Stimulated activated CD4-positive, alpha-beta T cell treated with anti-CD3 and anti-CD28 coated beads, Interleukin-1b, Interleukin-23, amount 100 ng/mL, for 4 hours (primary cell): ENCODE results near the gene KLHL26.
A peak's percentile ranks its signal among the peaks of the same experiment; 100 is the strongest.
"Not testable (repeated sequence)": the region's sequence is repeated elsewhere in the genome, so short reads cannot be mapped to it uniquely, and the experiment has no call there.

ENCODE experiments used
- DNase-seq, 2 donors: peaks; one replicate each; pipeline ENCODE4 v3.0.0-alpha.2; 2020; ENCODE audit warnings: low read depth in 2 of 2

The KLHL26 gene

DNA sequence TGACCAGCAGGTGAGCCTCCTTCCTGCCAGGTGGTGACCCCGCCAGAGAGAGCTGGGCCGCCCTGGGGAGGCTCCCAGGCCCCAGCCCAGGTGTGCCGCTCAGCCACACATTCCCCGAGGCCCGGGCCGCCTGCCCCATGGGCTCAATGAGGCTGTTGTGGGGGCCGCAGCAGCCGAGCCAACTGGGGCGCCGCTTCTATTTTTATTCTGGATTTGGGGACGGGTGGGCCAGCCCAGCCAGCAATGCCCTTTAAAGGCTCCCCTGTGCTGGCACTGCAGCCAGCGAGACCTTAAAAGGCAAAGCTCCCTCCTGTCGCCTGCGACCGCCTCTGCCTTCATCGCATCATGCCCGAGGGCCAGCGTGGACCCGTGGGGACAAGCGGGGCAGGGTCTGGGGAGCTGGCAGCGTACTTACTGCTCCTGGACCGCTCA, 29.0 kb downstream of the KLHL26 start:
- DNase-seq, result no peak

DNA sequence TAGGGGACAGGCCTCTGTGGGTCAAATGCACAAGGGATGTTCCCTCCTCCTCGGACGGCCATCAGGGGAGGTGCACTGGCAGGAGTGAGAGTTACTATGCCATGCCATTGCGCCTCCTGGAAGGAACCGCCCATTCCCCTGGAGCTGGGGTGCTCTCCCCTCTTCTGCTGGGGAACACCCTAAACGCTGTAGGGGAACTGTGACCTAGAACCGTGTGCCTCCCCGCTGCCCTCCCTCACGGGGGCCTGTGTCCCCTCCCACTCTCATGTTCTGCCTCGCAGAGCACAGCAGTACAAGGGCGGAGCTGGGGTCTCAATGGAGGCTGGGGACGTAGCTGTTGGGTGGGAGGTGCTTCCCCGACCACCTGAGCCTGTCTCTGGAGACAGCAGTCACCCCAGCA, 29.5 kb downstream of the KLHL26 start:
- DNase-seq, result no peak

DNA sequence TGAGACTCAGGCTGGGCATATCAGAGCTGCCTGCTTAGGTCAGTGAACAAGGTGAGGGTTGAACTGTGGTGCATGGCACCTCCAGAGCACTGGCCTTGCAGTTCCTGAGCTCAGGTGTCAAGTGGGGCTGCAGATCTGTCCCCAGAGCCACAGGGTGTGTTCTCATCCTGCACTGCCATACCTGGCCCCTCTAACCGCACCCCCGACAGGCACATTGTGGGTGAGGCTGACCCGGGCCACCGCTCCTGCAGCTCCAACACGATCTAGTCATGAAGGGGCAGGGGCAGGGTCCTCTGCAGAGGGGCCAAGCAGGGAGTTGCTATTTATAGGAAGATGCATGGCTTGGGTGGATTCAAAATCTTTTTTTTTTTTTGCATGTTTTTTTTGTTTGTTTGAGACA, 30.0 kb downstream of the KLHL26 start:
- DNase-seq, result no peak

DNA sequence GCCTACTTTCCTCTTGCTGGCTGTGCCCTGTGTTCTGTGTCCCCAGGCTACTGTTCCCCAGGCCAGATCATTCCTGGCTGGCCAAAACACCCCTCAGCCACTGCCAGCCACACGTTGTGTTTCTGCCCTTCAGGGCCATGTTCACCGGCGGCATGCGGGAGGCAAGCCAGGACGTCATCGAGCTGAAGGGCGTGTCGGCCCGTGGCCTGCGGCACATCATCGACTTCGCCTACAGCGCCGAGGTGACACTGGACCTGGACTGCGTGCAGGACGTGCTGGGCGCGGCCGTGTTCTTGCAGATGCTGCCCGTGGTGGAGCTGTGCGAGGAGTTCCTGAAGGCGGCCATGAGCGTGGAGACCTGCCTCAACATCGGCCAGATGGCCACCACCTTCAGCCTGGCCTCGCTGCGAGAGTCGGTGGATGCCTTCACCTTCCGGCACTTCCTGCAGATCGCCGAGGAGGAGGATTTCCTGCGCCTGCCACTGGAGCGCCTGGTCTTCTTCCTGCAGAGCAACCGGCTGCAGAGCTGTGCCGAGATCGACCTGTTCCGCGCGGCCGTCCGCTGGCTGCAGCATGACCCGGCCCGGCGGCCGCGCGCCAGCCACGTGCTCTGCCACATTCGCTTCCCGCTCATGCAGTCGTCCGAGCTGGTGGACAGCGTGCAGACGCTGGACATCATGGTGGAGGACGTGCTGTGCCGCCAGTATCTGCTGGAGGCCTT, 30.9 kb downstream of the KLHL26 start:
- no peak for DNase-seq

DNA sequence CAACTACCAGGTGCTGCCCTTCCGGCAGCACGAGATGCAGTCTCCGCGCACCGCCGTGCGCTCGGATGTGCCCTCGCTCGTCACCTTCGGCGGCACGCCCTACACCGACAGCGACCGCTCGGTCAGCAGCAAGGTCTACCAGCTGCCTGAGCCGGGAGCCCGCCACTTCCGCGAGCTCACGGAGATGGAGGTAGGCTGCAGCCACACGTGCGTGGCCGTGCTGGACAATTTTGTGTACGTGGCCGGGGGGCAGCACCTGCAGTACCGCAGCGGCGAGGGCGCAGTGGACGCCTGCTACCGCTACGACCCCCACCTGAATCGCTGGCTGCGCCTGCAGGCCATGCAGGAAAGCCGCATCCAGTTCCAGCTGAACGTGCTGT, 31.4 kb downstream of the KLHL26 start:
- DNase-seq, result no peak

DNA sequence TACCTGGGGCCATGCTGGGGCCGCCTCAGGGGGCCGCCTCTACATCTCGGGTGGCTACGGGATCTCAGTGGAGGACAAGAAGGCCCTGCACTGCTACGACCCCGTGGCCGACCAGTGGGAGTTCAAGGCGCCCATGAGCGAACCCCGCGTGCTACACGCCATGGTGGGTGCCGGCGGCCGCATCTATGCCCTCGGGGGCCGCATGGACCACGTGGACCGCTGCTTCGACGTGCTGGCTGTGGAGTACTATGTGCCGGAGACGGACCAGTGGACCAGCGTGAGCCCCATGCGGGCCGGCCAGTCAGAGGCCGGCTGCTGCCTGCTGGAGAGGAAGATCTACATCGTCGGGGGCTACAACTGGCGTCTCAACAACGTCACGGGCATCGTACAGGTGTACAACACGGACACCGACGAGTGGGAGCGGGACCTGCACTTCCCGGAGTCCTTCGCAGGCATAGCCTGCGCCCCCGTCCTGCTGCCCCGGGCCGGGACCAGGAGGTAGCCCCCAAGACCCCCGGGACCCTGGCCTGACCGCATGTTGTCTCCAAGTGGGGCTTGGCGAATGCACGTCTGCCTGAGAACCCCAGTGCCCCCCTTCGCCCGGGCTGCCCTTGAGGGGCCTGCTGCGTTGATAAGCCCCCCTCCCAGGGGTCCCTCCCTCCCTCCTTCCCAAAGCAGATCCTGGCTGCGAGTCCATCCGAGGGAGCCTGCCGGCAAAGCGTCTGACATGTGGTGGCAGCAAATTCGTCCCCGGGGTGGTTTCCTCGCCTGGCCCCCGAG, 32.1 kb downstream of the KLHL26 start:
- no peak for DNase-seq

DNA sequence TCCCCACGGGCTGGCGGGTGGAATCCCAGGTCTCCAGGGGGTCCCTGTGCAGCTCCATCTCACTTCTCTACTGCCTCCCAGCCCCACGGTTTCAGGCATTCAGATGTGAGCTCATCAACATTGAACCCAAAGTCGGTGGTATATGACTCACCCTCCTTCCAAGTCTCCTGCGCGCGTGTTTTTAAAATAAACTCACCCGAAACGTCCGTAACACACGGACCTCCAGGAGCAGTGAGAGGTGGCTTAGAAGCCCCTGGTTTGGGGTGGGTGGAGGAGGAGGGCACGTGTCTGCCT, 32.6 kb downstream of the KLHL26 start:
- DNase-seq, result no peak

DNA sequence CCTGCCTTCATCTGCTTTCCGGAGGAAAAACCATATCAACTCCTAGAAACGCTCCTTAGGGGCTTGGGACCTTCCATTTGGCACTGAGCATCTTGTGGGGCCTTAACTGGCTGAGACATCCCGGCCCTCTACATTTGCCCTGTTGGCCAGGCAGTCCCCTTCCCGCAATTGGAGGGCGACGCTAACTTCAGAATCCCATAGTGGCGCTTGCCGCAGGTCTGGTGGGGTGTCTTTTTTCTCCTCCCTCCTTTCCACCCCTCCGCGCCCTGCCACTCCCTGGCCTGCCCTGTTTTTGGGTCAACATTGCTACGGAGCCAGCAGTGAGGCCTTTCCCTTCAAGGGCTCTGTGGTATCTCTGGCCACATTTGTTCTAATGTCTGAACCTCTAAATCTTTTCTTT, 33.1 kb downstream of the KLHL26 start:
- no peak for DNase-seq

DNA sequence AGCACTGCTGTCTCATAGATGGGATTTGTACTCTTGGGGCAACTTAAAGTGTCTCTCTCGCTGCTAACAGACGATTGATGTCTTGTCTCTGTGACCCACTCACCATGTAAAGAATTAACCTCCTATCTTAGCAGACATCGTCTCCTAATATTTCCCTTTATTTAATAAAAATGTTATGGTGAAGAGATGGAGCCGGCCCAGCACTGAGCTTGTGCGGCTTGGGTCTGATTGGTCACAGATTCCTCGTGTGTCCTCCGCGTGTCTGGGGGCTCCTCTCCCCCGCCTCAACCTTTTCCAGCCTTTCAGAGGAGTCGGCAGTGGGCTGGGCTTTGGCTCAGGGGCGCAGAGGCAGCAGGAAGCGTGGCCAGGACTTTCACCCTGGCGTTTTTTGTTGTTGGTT, 33.5 kb downstream of the KLHL26 start:
- DNase-seq, result no peak

DNA sequence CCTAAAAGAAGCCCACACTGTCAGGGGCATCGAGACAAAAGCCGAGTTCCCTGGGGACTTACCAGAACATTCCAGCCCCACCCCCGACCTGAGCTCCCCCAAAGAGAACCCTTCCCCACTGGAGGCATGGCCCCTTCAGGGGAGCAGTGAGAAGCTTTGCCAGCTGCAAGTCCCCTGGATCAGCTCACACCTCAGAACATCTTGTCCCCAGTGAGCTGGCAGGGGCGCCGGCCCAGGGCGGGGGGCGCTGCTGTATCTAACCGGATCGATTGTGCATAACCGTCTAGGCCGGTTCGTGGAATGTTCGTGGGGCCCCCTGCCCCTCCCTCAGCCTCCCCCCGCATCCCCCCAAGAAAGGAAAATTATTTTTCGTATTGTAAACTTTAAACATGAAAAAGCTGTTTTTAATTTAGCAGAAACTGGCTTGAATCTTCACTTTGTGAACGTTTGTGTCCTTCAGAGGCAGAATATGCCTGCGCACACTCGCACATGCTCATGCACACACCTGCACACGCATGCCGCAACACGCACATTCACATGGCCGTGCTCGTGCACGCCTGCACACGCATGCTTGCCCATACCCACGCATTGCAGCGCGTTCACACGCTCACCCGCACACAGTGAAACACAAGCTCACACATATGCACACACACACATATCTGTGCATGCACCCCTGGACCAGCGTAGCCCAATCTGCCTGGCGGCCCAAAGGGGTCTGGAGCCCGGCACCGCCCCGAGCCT, 34.6 kb downstream of the KLHL26 start:
- no peak for DNase-seq

DNA sequence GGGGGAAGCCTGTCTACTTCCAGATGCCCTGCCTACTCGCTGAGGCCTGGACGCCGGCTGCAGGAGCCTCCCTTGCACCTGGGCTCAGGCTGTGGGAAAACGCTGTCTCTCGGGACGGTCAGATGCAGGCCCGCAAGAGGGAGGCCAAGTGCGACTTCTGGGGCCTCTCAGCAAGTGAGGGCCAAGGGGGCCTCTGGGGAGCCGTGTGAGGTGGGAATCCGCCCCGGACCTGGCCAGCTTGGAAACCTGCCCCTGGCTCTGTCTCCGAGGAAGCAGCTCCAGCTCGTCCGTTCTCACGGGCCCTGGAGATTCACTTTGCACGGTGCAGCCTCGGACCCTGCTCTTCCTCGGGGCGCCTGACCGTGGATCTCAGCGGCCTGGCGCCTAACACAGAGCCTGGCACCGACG, 35.2 kb downstream of the KLHL26 start:
- no peak for DNase-seq

DNA sequence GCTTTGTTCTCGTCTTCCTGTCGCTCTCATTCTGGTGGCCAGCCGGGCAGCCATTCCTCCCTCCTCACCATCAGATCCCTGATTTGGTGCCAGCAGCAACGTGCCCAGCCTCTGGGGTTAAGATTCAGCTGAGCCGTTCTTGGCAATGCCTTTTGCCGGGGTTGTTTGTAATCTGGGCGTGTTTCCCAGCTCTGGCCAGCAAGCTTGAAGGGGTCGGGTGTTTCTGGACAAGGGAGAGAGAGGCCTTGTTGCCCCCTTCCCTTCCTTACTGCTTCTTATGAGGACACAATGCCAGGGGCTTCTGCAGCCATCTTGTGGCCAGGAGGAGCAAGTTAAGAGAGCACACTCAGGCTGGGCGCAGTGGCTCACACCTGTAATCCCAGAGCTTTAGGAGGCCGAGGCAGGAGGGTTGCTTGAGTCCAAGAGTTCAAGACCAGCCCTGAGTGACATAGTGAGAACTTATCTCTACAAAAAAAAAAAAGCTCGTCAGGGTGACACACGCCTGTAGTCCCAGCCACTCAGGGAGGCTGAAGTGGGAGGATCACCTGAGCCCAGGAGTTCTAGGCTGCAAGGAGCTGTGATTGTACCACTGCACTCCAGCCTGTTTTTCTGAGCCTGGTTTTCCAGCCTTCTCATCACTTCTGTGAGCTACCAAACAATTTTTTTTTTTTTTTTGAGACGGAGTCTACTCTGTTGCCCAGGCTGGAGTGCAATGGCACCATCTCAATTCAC, 35.9 kb downstream of the KLHL26 start:
- no peak for DNase-seq

DNA sequence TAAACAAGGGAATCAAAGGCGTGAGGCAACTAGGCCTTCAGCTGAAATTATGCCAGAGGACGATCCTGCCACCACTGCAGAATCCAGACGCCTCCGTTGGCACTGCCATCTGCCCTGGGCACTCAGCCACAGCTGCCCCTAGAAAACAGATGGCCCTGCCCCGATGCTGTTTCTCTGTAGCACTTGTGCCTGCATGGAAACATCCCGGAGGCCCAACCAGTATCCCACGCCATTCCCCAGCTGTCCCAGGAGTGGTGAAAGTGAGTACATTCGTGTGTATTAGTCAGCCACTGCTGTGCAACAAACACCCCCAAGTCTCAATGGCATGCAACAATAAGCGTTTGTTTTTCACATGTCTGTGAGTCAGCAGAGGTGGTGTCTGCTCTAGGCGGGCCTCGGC, 37.8 kb downstream of the KLHL26 start:
- no peak for DNase-seq

DNA sequence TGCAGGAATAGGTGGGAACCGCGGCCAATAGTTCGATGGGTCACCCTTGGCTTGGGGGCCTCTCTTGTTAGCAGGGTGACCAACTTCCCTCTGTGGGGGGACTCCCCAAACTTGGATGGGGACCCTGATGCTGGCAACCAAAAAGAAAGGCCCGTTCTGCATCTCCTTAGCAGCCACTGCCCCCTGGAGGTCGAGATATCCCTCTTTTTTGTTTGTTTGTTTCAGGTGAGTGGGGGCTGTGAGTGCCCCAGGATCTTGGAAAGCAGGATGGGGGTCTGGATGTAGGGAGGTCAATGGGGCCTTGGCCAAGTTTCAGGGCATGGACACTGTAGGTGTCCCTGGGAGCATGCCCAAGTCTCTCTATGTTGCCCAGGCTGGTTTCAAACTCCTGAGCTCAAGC, 39.0 kb downstream of the KLHL26 start:
- DNase-seq, result peak in 1 of 2 donors; percentile 20

DNA sequence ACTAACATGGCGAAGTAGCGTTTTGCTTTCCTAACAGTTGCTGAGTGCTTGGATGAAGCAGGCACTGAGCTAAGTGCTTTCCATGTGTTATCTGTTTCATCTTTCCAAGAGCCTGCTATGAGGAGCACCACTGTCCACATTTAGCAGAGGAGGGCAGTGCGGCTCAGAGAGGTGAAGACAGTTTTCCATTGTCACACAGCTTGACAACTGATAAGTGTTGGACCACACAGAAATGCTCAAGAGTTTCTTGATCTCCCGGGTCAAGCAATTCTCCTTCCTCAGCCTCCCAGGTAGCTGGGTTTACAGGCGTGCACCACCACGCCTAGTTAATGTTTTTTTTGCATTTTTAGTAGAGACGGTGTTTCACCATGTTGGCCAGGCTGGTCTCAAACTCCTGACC, 39.9 kb downstream of the KLHL26 start:
- no peak for DNase-seq

DNA sequence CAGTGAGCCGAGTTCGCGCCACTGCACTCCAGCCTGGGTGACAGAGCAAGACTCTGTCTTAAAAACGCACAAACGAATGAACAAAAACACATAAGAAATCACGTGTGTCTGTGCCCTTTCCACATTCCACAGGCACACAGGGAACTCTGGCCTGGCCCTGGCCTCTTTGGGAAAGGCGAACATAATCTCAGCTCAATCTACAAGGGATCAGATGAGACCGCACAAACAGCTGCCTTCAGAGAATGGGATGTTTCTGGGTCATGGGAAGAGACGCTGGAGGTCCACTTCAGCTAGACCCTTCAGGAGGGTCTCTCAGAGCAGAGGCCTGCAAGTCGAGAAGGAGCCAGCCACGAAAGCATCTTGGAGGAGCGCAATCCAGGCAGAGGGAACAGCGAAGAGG, 40.3 kb downstream of the KLHL26 start:
- no peak for DNase-seq

DNA sequence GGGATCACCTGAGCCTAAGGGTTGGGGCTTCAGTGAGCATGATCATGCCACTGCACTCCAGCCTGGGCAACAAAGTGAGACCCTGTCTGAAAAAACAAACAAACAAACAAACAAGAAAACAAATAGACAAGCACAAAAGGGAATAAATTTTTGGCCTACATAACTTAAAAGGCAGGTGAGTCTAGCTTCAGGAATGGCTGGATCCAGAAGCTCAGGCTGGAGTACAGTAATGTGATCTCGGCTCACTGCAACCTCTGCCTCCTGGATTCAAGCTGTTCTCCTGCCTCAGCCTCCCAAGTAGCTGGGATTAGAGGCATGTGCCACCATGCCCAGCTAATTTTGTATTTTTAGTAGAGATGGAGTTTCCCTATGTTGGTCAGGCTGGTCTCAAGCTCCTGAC, 43.3 kb downstream of the KLHL26 start:
- DNase-seq, result not testable (repeated sequence)

DNA sequence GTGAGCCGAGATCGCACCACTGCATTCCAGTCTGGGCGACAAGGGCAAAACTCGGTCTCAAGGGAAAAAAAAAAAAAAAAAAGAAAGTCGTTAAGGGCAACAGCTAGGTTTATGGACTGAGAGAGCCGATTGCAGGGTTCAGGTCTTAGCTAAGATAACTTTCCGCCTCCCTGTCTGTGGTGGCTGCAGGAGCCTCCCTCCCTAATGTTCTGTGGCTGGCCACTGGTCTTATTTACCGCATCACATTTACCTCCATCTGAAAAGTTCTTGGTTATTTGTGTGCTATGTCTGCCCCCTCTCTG, 45.9 kb downstream of the KLHL26 start:
- no peak for DNase-seq

DNA sequence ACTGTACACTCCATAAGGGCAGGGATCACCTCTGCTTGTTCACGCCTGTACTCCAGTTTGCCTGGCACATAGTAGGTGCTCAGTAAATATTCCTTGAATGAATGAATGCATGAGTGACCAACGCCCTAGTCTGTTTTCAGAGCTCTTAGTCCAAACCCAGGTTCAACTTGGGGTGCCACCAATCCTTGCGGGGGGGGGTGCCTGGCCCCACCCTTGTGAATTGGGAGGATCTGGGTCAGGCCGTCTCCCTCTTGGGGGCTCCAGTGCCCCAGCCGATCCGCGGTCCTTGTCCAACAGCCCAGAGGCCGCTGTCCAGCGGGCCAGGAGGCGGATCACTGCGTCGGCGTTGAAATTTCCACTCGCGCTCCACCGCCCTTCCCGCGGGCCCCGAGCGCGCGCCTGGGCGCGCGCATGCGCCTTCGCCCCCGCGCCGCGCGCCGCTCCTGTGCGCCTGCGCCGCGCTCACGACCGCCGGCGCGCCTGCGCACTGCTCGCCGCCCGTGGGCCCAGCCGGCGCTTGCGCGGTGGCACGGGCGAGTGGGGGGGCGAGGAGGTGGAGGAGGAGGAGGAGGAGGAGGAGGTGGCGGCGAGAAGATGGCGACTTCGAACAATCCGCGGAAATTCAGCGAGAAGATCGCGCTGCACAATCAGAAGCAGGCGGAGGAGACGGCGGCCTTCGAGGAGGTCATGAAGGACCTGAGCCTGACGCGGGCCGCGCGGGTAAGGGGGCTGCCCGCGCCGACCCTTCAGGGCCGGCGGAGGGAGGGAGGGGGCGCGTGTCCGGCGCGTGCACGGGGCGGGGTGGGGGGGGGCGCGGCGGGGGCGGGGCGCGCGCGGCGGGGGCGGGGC, 46.5 kb downstream of the KLHL26 start, which contains the start of gene CRTC1:
Gene CRTC1, plus strand, starts transcription at position 572 of the 849 bp plus-strand sequence. Its CDS starts 23 bp downstream, at position 595.
- peak; percentile 91 to 92 for DNase-seq

DNA sequence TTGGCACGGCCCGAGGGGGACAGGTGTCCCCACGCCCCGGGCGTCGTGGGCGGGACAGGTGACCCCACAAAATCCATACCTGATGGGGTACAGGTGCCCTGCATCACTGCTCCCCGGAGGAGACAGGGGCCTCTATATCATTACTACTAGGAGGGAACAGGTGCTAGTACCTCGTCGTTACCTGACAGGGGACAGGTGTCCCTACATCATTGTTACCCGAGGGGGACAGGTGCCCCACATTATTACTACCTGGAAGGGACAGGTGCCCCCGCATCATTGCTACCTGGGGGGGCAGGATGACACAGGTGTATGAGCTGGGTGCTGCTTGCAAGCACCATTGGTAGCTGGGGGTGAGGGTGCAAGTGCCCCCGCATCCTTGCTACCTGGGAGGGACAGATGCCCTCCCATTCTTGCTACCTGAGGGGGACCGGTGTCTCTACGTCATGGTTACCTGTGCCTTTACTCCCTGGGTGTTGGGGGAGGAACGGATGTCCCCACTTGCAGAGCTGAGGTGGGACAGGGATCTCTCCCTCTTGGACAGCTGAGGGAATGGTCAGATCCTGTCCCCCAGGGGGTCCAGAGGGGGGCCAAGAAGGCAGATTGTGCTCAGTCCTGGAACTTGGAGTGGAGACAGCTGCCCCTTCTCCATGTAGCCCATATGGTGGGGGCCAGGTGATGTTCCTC, 47.3 kb downstream of the KLHL26 start:
- no peak for DNase-seq

DNA sequence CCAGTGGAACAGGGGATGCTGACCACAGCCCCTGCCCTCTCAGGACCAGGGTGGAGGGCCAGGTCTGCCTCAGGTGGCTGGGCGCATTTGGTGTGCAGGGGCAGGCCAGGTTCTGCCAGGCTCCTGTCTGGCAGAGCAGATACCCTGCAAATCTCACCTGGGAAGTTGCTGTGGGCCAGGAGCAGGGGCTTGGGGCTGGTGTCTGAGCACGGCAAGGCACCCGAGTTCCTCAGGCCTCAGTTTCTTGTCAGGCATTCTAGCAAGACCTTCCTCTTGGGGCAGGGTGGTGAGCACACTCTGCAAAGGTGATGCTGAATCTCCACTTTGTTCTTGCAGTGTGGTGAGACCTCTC, 47.8 kb downstream of the KLHL26 start:
- DNase-seq, result no peak
